HPDE6-E6E7 (cell line): ENCODE measurements around the gene PTOV1.

Source experiments
- DNase-seq: peaks from one replicate; pipeline ENCODE4 v3.0.0; 2011; ENCODE audit warnings: missing footprints; ENCODE audit errors: extremely low spot score

The PTOV1 gene

GRCh38 chr19:49843265-49843664 is 7.7 kb upstream of the PTOV1 start:
- DNase-seq: no peak

- DNase-seq: no peak
Measured at GRCh38 chr19:49844138-49845095, 6.5 kb upstream of the PTOV1 start.

GRCh38 chr19:49845414-49845813 is 5.5 kb upstream of the PTOV1 start:
- DNase-seq: no peak

- no peak for DNase-seq
Measured at GRCh38 chr19:49846408-49846807, 4.6 kb upstream of the PTOV1 start.

- no peak for DNase-seq
Measured at GRCh38 chr19:49847731-49848696, 2.9 kb upstream of the PTOV1 start.

- no peak for DNase-seq
Measured at GRCh38 chr19:49848938-49849337, 2.0 kb upstream of the PTOV1 start.

GRCh38 chr19:49849433-49850220 is 1.3 kb upstream of the PTOV1 start:
- no peak for DNase-seq

GRCh38 chr19:49850221-49850486 is 805 bp upstream of the PTOV1 start:
- DNase-seq: no peak

- no peak for DNase-seq
Measured at GRCh38 chr19:49851456-49852259, 699 bp downstream of the PTOV1 start.

GRCh38 chr19:49852631-49853126 is 1.7 kb downstream of the PTOV1 start:
- DNase-seq: no peak

GRCh38 chr19:49853852-49854377 is 3.0 kb downstream of the PTOV1 start:
- DNase-seq: no peak

- no peak for DNase-seq
Measured at GRCh38 chr19:49854378-49855263, 3.7 kb downstream of the PTOV1 start.

GRCh38 chr19:49855277-49855675 is 4.3 kb downstream of the PTOV1 start:
- no peak for DNase-seq

GRCh38 chr19:49855676-49856573 is 5.0 kb downstream of the PTOV1 start:
- DNase-seq: no peak

GRCh38 chr19:49856574-49857021 is 5.6 kb downstream of the PTOV1 start:
- DNase-seq: no peak

GRCh38 chr19:49857061-49857837 is 6.3 kb downstream of the PTOV1 start:
- no peak for DNase-seq

- no peak for DNase-seq
Measured at GRCh38 chr19:49857838-49858087, 6.8 kb downstream of the PTOV1 start.
